Activated CD4-positive, CD25-positive, alpha-beta regulatory T cell treated with anti-CD3 and anti-CD28 coated beads, Interleukin-2, amount 50 U/mL, for 72 hours (primary cell): Measurements from ENCODE around the gene ABCA1.
"Not testable (repeated sequence)": the region's sequence is repeated elsewhere in the genome, so short reads cannot be mapped to it uniquely, and the experiment has no call there.

Source experiments
- DNase-seq: peaks from one replicate; pipeline ENCODE4 v3.0.0; 2021

Gene ABCA1

GRCh38 chr9:104927912-104928740 is at the start of gene ABCA1:
Gene ABCA1, minus strand, starts transcription at chr9:104928155. Its CDS starts 24,476 bp downstream, at chr9:104903679.
- DNase-seq: peak; percentile 41

GRCh38 chr9:104977580-104977979 is 49.6 kb upstream of the ABCA1 start:
- DNase-seq: no peak

GRCh38 chr9:104977168-104977567 is 49.2 kb upstream of the ABCA1 start:
- DNase-seq: no peak

- DNase-seq: not testable (repeated sequence)
These were observed 48.1 kb upstream of the ABCA1 start for GRCh38 chr9:104975966-104976595.

GRCh38 chr9:104974053-104974962 is 46.4 kb upstream of the ABCA1 start:
- DNase-seq: no peak

GRCh38 chr9:104972242-104972866 is 44.4 kb upstream of the ABCA1 start:
- no peak for DNase-seq

- DNase-seq: no peak
These were observed 43.6 kb upstream of the ABCA1 start for GRCh38 chr9:104971511-104971910.

GRCh38 chr9:104970271-104970987 is 42.5 kb upstream of the ABCA1 start:
- no peak for DNase-seq

- DNase-seq: no peak
These were observed 41.2 kb upstream of the ABCA1 start for GRCh38 chr9:104969116-104969515.

- DNase-seq: peak; percentile 86
These were observed 40.3 kb upstream of the ABCA1 start for GRCh38 chr9:104968025-104968982.

GRCh38 chr9:104963076-104963475 is 35.1 kb upstream of the ABCA1 start:
- DNase-seq: no peak

- DNase-seq: no peak
These were observed 33.9 kb upstream of the ABCA1 start for GRCh38 chr9:104961701-104962359.

- peak; percentile 41 for DNase-seq
These were observed 33.3 kb upstream of the ABCA1 start for GRCh38 chr9:104961238-104961637.

- DNase-seq: no peak
These were observed 32.7 kb upstream of the ABCA1 start for GRCh38 chr9:104960662-104961061.

GRCh38 chr9:104958751-104959150 is 30.8 kb upstream of the ABCA1 start:
- DNase-seq: no peak

GRCh38 chr9:104958006-104958405 is 30.1 kb upstream of the ABCA1 start:
- DNase-seq: not testable (repeated sequence)

- no peak for DNase-seq
These were observed 23.5 kb upstream of the ABCA1 start for GRCh38 chr9:104951487-104951886.

GRCh38 chr9:104950838-104951237 is 22.9 kb upstream of the ABCA1 start:
- DNase-seq: no peak

GRCh38 chr9:104948277-104948676 is 20.3 kb upstream of the ABCA1 start:
- DNase-seq: no peak

GRCh38 chr9:104944871-104945270 is 16.9 kb upstream of the ABCA1 start:
- no peak for DNase-seq
